K562 (cell line): ENCODE data around the gene GNAI2. TPM values are rescaled to one million over a fixed set of nuclear protein-coding genes. Genes with fewer than 3 reads are reported as not detected.

Source experiments
- ATAC-seq: fragments of 200-7000 bp; cut with Tn5 transposase; 3 replicates; pipeline ENCODE4 v1.9.1; 2020; ENCODE audit warnings: moderate library complexity
- BruUV-seq: library from RNA; stranded (reverse); fragments of 400-500 nt; replicated peaks from 2 replicates; lab custom pipeline; 2021; lab: Mats Ljungman, UMichigan
- CTCF ChIA-PET: fragments of 300-600 bp; formaldehyde crosslinking; extraction: SDS; loops from one replicate; lab custom pipeline; 2021; ENCODE audit warnings: low intra/inter-chr PET ratio; lab: Yijun Ruan, JAX
- POLR2A ChIA-PET: fragments of 300-600, 350-650 bp; sonication (Branson Sonifier 250); formaldehyde crosslinking; extraction: SDS; loops from one replicate; lab custom pipeline; 2021; ENCODE audit warnings: antibody characterized with exemption, inconsistent platforms; lab: Yijun Ruan, JAX
- DNase-seq, 4 experiments: peaks; one replicate each; pipeline versions ENCODE4 v3.0.0 to v3.0.0-alpha.2; 2011 to 2018; ENCODE audit warnings: low spot score in 3 of 4, mixed read lengths in 3 of 4; ENCODE audit errors: extremely low read depth in 1 of 4
- FAIRE-seq: peaks from 2 replicates; lab custom pipeline; 2011; peaks lifted over from hg19 to GRCh38; lab: Jason Lieb, UNC
- H2AFZ ChIP-seq: 2 replicates; pipeline ENCODE4 v1.6.0; 2011; ENCODE audit warnings: low read depth, low read length, control low read depth, inconsistent platforms
- H3K27ac ChIP-seq: fragments of 200-600 bp; 3 replicates; pipeline ENCODE4 v1.8.0; 2011; ENCODE audit warnings: low read depth, mild to moderate bottlenecking, control low read depth, inconsistent platforms, low read length, moderate library complexity, mixed read lengths; ENCODE audit errors: extremely low read depth
- H3K27me3 ChIP-seq, 2 experiments: fragments of 300-600 bp in 1 of 2; 2 replicates in 1 of 2; 3 replicates in 1 of 2; pipeline versions ENCODE4 v1.6.0 to v1.8.0; 2011; ENCODE audit warnings: inconsistent platforms in 2 of 2, low read length in 2 of 2, mild to moderate bottlenecking in 1 of 2, mixed read lengths in 1 of 2, moderate library complexity in 1 of 2; ENCODE audit not compliant: control insufficient read depth in 2 of 2, insufficient read depth in 2 of 2
- H3K36me3 ChIP-seq: fragments of 300-600 bp; 3 replicates; pipeline ENCODE4 v1.8.0; 2011; ENCODE audit warnings: mild to moderate bottlenecking, low read length, inconsistent platforms; ENCODE audit not compliant: control insufficient read depth, insufficient read depth
- H3K4me1 ChIP-seq, 2 experiments: fragments of 200-600 bp in 1 of 2; replicated peaks in 1 of 2; 2 replicates in 1 of 2; 3 replicates in 1 of 2; pipeline versions ENCODE4 v1.5.1 to v1.8.0; 2011; ENCODE audit warnings: inconsistent platforms in 2 of 2, low read length in 2 of 2, mild to moderate bottlenecking in 1 of 2, mixed read lengths in 1 of 2, moderate library complexity in 1 of 2; ENCODE audit not compliant: control insufficient read depth in 2 of 2, insufficient read depth in 2 of 2
- H3K4me2 ChIP-seq: 2 replicates; pipeline ENCODE4 v1.6.1; 2011; ENCODE audit warnings: low read length, control low read depth, inconsistent platforms, mixed read lengths; ENCODE audit not compliant: insufficient read depth
- H3K4me3 ChIP-seq: fragments of 200-600 bp; sonication (generic), shearing (Covaris generic); 2 replicates; pipeline ENCODE4 v1.5.1; 2016; ENCODE audit warnings: control low read depth, inconsistent platforms
- H3K79me2 ChIP-seq: fragments of 200-600 bp; 3 replicates; pipeline ENCODE4 v1.8.0; 2011; ENCODE audit warnings: low read length, inconsistent platforms; ENCODE audit not compliant: control insufficient read depth, insufficient read depth
- H3K9ac ChIP-seq, 2 experiments: 2 replicates each; pipeline versions ENCODE4 v1.6.0 to v1.6.1; 2011; ENCODE audit warnings: low read depth in 2 of 2, low read length in 2 of 2, control low read depth in 1 of 2, inconsistent platforms in 1 of 2, mild to moderate bottlenecking in 1 of 2, mixed read lengths in 1 of 2; ENCODE audit not compliant: insufficient read depth in 1 of 2
- H3K9me1 ChIP-seq: one replicate; pipeline ENCODE4 v1.6.0; 2011; ENCODE audit warnings: inconsistent platforms, mild to moderate bottlenecking, low read length, moderate library complexity; ENCODE audit not compliant: control insufficient read depth, insufficient read depth
- H3K9me3 ChIP-seq: replicated peaks from 2 replicates; pipeline ENCODE4 v1.5.1; 2011; ENCODE audit warnings: low read depth, low read length, inconsistent platforms; ENCODE audit not compliant: control insufficient read depth, insufficient read depth
- H4K20me1 ChIP-seq: replicated peaks from 2 replicates; pipeline ENCODE4 v1.6.1; 2011; ENCODE audit warnings: low read length, inconsistent platforms, mixed read lengths; ENCODE audit not compliant: control insufficient read depth, insufficient read depth
- DMBX1 ChIP-seq: fragments of 250-450 bp; sonication (Bioruptor Pico); IDR thresholded peaks from 2 replicates; pipeline ENCODE4 v1.8.0; 2022; ENCODE audit warnings: inconsistent platforms, mild to moderate bottlenecking, moderate library complexity, borderline replicate concordance
- HNRNPH1 ChIP-seq: fragments of 200-400 bp; formaldehyde crosslinking; optimal IDR thresholded peaks from 2 replicates; pipeline ENCODE3; 2017; ENCODE audit warnings: low read depth, mild to moderate bottlenecking, low read length, moderate library complexity
- RBBP5 ChIP-seq: fragments of 200-600 bp; sonication (generic); IDR thresholded peaks from 2 replicates; pipeline ENCODE4 v1.6.1; 2012; ENCODE audit warnings: borderline replicate concordance, mild to moderate bottlenecking, low read length, control low read depth, inconsistent platforms; ENCODE audit not compliant: insufficient read depth, poor library complexity, severe bottlenecking
- ZBTB34 ChIP-seq: fragments of 250-450 bp; sonication (Bioruptor Pico); IDR thresholded peaks from 2 replicates; pipeline ENCODE4 v1.8.0; 2021; ENCODE audit warnings: mild to moderate bottlenecking, moderate library complexity
- ZNF3 ChIP-seq: fragments of 250-450 bp; sonication (Bioruptor Pico); IDR thresholded peaks from 2 replicates; pipeline ENCODE4 v1.5.0; 2021; ENCODE audit warnings: mild to moderate bottlenecking, moderate library complexity
- ZNF609 ChIP-seq: sonication (generic); formaldehyde crosslinking; IDR thresholded peaks from 2 replicates; pipeline ENCODE4 v1.8.1; 2023; ENCODE audit warnings: missing genetic modification reagents, mild to moderate bottlenecking, borderline replicate concordance
- WGBS: fragments of 100-300 bp; shearing (Covaris generic); methylation state at CpG from one replicate; pipeline ENCODE4 v1.1.6; 2016; ENCODE audit warnings: low coverage, mixed read lengths; ENCODE audit not compliant: insufficient coverage; ENCODE audit errors: missing lambda C conversion rate; 5-methylcytosine and 5-hydroxymethylcytosine counted together
- in situ Hi-C: fragments of 300-500 bp; cut with MboI; formaldehyde crosslinking; loops from 4 replicates; pipeline ENCODE4 v1.15.0; 2018; ENCODE audit warnings: inconsistent platforms, mixed read lengths
- intact Hi-C: fragments of 100-400 bp; cut with micrococcal nuclease; formaldehyde crosslinking; loops from 2 replicates; pipeline ENCODE4 v1.14.2; 2022
- polyA plus RNA-seq, 8 experiments: library from polyadenylated mRNA; depleted of rRNA in 4 of 8; stranded (reverse) in 5 of 8; unstranded in 3 of 8; fragments of >200 nt; fragmentation: Nextera tagmentation in 2 of 8; fragmentation: Illumina TruSeq in 1 of 8; extraction: Ambion mirVana in 2 of 8; extraction: Trizol in 1 of 8; gene quantifications; 2 replicates each; pipeline versions ENCODE4 v1.2.1 to v1.2.3, GENCODE V29; 2011 to 2014; ENCODE audit warnings: inconsistent platforms in 1 of 8, missing spikeins in 1 of 8
- total RNA-seq, 7 experiments: library from RNA; depleted of rRNA in 6 of 7; stranded (reverse); fragments of >200 nt in 6 of 7; fragmentation: Illumina TruSeq in 2 of 7; extraction: Trizol in 2 of 7; gene quantifications; 2 replicates each; pipeline versions ENCODE4 v1.2.1 to v1.2.3, GENCODE V29; 2011 to 2021; ENCODE audit warnings: low replicate concordance in 1 of 7

The GNAI2 gene
- total and polyA plus RNA-seq, 9 of the 15 experiments (the other 6 are each of a cell fraction or from before 2014, with no cell fraction given), result 1.1 to 72.2 (median 42.7) TPM

DNA sequence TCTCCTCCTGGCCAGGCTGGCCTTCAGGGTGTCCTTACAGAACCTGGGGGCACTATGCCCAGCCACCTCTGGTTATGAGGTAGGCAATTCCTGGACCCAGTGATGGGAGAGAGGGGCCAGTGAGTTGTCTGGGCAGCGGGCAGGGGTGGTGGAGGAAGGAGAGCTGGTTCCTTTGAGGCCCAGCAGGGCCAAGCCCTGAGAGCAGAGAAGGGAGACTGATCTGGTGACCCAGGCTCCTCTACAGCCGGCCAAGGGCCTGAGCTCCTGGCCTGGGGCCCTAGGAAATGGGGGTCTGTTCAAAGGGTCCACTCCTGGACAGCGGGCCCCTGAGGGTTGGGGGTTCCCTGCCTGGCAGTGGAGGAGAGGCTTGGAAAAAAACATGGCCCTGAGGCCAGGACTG, 23.0 kb upstream of the GNAI2 start:
- ATAC-seq, result no peak
- no peak for TF ChIP-seq DMBX1 (CRISPR knock-in tag)
- TF ChIP-seq ZBTB34 (CRISPR knock-in tag), result no peak
- TF ChIP-seq ZNF3, result no peak
- no peak for DNase-seq
- peaks cover 0 to 25% of the 10 kb centered on the region in 2 experiments; a peak in 3 of 5 replicates for H3K27me3 ChIP-seq
- H2AFZ ChIP-seq, result no peak overlapping the region
- no peak overlapping the region for H3K27ac ChIP-seq
- intact Hi-C loops, result no loop called here
- no peaks in the 10 kb centered on the region for H3K79me2 ChIP-seq
- in situ Hi-C loops, result no loop called here
- no peak overlapping the region for H3K9ac ChIP-seq
- no peak overlapping the region for H3K4me3 ChIP-seq
- H3K36me3 ChIP-seq, result no peaks in the 10 kb centered on the region
- H3K9me1 ChIP-seq, result no peaks in the 10 kb centered on the region
- ChIA-PET POLR2A (interaction anchor here (1.0 kb wide), 1 partner anchor 53 kb away, joined by 3 read pairs; no protein-coding TSS in a partner anchor), CTCF (no interaction called here)
- no peaks in the 10 kb centered on the region for H4K20me1 ChIP-seq
- H3K4me2 ChIP-seq, result no peak overlapping the region
- 17% methylated on average over 3 of the region's 3 CpGs for WGBS
- no peaks in the 10 kb centered on the region for H3K9me3 ChIP-seq
- H3K4me1 ChIP-seq, result no peaks in the 10 kb centered on the region; a peak in 2 of 5 replicates
- no TSS peak for BruUV-seq
- no peak for FAIRE-seq

DNA sequence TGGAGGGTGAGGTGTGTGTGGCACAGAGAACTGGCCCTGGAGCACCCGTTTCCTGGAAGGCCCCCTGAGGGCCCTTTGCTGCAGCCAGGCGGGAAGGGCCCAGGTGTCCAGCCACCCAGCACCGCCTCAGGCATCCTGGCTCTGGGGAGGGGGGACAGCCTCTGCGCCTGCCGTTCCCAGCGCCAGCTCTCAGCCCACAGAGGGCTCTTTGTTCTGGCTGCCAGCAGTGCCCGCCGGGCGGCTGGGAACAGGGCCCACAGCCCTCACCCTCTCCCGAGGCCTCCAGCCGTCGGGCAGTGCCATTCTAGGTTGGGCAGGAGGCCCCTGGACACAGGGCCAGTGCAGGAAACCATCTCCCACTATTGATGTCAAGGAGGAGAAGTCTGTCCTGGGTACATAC, 22.6 kb upstream of the GNAI2 start:
- in situ Hi-C loops, result no loop called here
- Histone ChIP-seq H3K27ac (no peak overlapping the region), H3K9me3 (no peaks in the 10 kb centered on the region), H3K9ac (no peak overlapping the region; a peak in 1 of 4 replicates), H2AFZ (no peak overlapping the region), H3K4me2 (no peak overlapping the region), H3K4me1 (no peaks in the 10 kb centered on the region; a peak in 2 of 5 replicates), H3K36me3 (no peaks in the 10 kb centered on the region), H3K79me2 (no peaks in the 10 kb centered on the region), H3K9me1 (no peaks in the 10 kb centered on the region), H4K20me1 (no peaks in the 10 kb centered on the region), H3K27me3 (peaks cover 0 to 27% of the 10 kb centered on the region in 2 experiments; a peak in 3 of 5 replicates), H3K4me3 (no peak overlapping the region)
- POLR2A ChIA-PET, result interaction anchor here (1.0 kb wide), 1 partner anchor 53 kb away, joined by 3 read pairs; no protein-coding TSS in a partner anchor
- CTCF ChIA-PET, result no interaction called here
- no peak for ATAC-seq
- no TSS peak for BruUV-seq
- DNase-seq, result no peak
- 4% methylated on average over 4 of the region's 12 CpGs for WGBS
- FAIRE-seq, result no peak
- intact Hi-C loops, result no loop called here
- TF ChIP-seq RBBP5, result no peak
- TF ChIP-seq HNRNPH1, result no peak
- no peak for TF ChIP-seq ZNF609 (CRISPR knock-in tag)
